Measurements from ENCODE around the gene WDR43.
A peak's percentile ranks its signal among the peaks of the same experiment; 100 is the strongest.

Gene WDR43

DNA sequence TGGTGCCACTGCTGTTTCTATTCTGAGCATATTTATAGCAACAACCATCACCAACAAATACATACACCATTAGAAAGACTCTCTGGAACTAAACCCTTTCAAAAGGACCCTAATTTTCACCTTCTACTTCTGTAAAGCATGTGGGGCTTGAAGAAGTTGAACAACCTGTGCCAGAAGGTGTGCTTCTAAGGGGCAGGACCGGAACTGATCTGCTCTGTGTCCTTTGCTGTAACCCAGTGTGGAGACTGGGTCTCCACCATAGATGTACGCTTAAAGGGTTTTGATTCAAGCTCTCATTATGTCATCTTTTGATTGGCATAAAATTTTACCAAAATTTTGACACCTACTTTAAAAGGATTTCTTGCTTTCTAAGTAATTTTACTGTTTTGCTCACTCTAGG is 40.3 kb downstream of the WDR43 start:
- peaks cover 47% of the 10 kb centered on the region for H3K36me3 Mint-ChIP-seq (ENCODE audit: low read depth)
- H3K4me1 Mint-ChIP-seq (ENCODE audit: low read depth), result peaks cover 1% of the 10 kb centered on the region
- no peaks in the 10 kb centered on the region for H3K9me3 Mint-ChIP-seq
- H3K27me3 Mint-ChIP-seq (ENCODE audit: low read depth), result no peaks in the 10 kb centered on the region
- H3K27ac Mint-ChIP-seq, result no peak overlapping the region
- H3K4me3 Mint-ChIP-seq, result no peak overlapping the region
- DNase-seq (ENCODE audit: low spot score), result no peak

DNA sequence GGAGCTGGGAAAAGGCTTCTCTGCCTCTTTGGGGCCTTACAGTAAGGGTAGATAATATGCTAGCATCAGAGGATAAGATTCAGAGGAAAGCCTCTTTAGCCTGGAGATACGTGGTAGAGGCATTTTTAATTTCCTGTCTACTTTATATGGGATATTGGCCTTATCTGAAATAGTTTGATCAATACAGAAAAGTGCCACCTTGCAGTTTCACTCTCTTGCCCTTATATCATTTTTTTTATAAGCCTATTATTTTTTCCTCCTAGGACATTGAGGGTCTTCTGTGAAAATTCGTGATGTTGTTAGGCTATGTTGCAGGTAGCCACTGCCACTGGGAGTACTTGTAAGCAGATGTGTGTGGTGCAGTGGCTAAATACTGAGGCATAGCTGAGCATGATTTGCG is 46.5 kb downstream of the WDR43 start:
- Mint-ChIP-seq H3K4me3 (no peak overlapping the region), H3K27me3 (ENCODE audit: low read depth) (no peaks in the 10 kb centered on the region), H3K36me3 (ENCODE audit: low read depth) (peaks cover 58% of the 10 kb centered on the region), H3K4me1 (ENCODE audit: low read depth) (no peaks in the 10 kb centered on the region), H3K9me3 (no peaks in the 10 kb centered on the region), H3K27ac (peak overlapping the region; percentile 57)
- no peak for DNase-seq (ENCODE audit: low spot score)

- Mint-ChIP-seq H3K36me3 (ENCODE audit: low read depth) (peaks cover 56% of the 10 kb centered on the region), H3K27ac (no peak overlapping the region), H3K9me3 (no peaks in the 10 kb centered on the region), H3K27me3 (ENCODE audit: low read depth) (no peaks in the 10 kb centered on the region), H3K4me1 (ENCODE audit: low read depth) (no peaks in the 10 kb centered on the region), H3K4me3 (no peak overlapping the region)
- DNase-seq (ENCODE audit: low spot score), result no peak
These were observed 50.2 kb downstream of the WDR43 start for GRCh38 chr2:28944535-28945248.

- Mint-ChIP-seq H3K4me1 (ENCODE audit: low read depth) (no peaks in the 10 kb centered on the region), H3K27me3 (ENCODE audit: low read depth) (no peaks in the 10 kb centered on the region), H3K4me3 (no peak overlapping the region), H3K27ac (no peak overlapping the region), H3K36me3 (ENCODE audit: low read depth) (peaks cover 43% of the 10 kb centered on the region), H3K9me3 (no peaks in the 10 kb centered on the region)
- DNase-seq (ENCODE audit: low spot score), result no peak
These were observed 53.7 kb downstream of the WDR43 start for GRCh38 chr2:28948160-28948559.

- Mint-ChIP-seq H3K36me3 (ENCODE audit: low read depth) (peaks cover 33% of the 10 kb centered on the region), H3K27ac (no peak overlapping the region), H3K9me3 (no peaks in the 10 kb centered on the region), H3K27me3 (ENCODE audit: low read depth) (no peaks in the 10 kb centered on the region), H3K4me3 (no peak overlapping the region), H3K4me1 (ENCODE audit: low read depth) (no peaks in the 10 kb centered on the region)
- DNase-seq (ENCODE audit: low spot score), result no peak
These were observed 54.7 kb downstream of the WDR43 start for GRCh38 chr2:28949190-28949589.

GRCh38 chr2:28949617-28950305 is 55.3 kb downstream of the WDR43 start:
- DNase-seq (ENCODE audit: low spot score), result no peak
- H3K36me3 Mint-ChIP-seq (ENCODE audit: low read depth), result peaks cover 30% of the 10 kb centered on the region
- H3K4me3 Mint-ChIP-seq, result no peak overlapping the region
- H3K4me1 Mint-ChIP-seq (ENCODE audit: low read depth), result no peaks in the 10 kb centered on the region
- H3K27ac Mint-ChIP-seq, result no peak overlapping the region
- H3K9me3 Mint-ChIP-seq, result no peaks in the 10 kb centered on the region
- H3K27me3 Mint-ChIP-seq (ENCODE audit: low read depth), result no peaks in the 10 kb centered on the region

- H3K27ac Mint-ChIP-seq, result no peak overlapping the region
- DNase-seq (ENCODE audit: low spot score), result no peak
- H3K9me3 Mint-ChIP-seq, result no peaks in the 10 kb centered on the region
- H3K36me3 Mint-ChIP-seq (ENCODE audit: low read depth), result peaks cover 23% of the 10 kb centered on the region
- no peak overlapping the region for H3K4me3 Mint-ChIP-seq
- peaks cover 2% of the 10 kb centered on the region for H3K27me3 Mint-ChIP-seq (ENCODE audit: low read depth)
- peaks cover 4% of the 10 kb centered on the region for H3K4me1 Mint-ChIP-seq (ENCODE audit: low read depth)
These were observed 56.6 kb downstream of the WDR43 start for GRCh38 chr2:28950941-28951630.

- H3K4me3 Mint-ChIP-seq, result no peak overlapping the region
- H3K27me3 Mint-ChIP-seq (ENCODE audit: low read depth), result peaks cover 2% of the 10 kb centered on the region
- H3K36me3 Mint-ChIP-seq (ENCODE audit: low read depth), result peaks cover 19% of the 10 kb centered on the region
- no peak overlapping the region for H3K27ac Mint-ChIP-seq
- no peaks in the 10 kb centered on the region for H3K9me3 Mint-ChIP-seq
- DNase-seq (ENCODE audit: low spot score), result no peak
- H3K4me1 Mint-ChIP-seq (ENCODE audit: low read depth), result peaks cover 6% of the 10 kb centered on the region
These were observed 57.7 kb downstream of the WDR43 start for GRCh38 chr2:28951910-28952835.

- Mint-ChIP-seq H3K27me3 (ENCODE audit: low read depth) (peaks cover 2% of the 10 kb centered on the region), H3K4me3 (no peak overlapping the region), H3K4me1 (ENCODE audit: low read depth) (peaks cover 6% of the 10 kb centered on the region), H3K27ac (no peak overlapping the region), H3K9me3 (no peaks in the 10 kb centered on the region), H3K36me3 (ENCODE audit: low read depth) (peaks cover 18% of the 10 kb centered on the region)
- DNase-seq (ENCODE audit: low spot score), result no peak
These were observed 58.4 kb downstream of the WDR43 start for GRCh38 chr2:28952836-28953211.

- Mint-ChIP-seq H3K36me3 (ENCODE audit: low read depth) (peaks cover under 1% of the 10 kb centered on the region), H3K9me3 (no peaks in the 10 kb centered on the region), H3K4me1 (ENCODE audit: low read depth) (peaks cover 6% of the 10 kb centered on the region), H3K27me3 (ENCODE audit: low read depth) (peaks cover 2% of the 10 kb centered on the region), H3K4me3 (no peak overlapping the region), H3K27ac (no peak overlapping the region)
- DNase-seq (ENCODE audit: low spot score), result no peak
These were observed 61.0 kb downstream of the WDR43 start for GRCh38 chr2:28955467-28955866.

GRCh38 chr2:28956415-28956826 is 62.0 kb downstream of the WDR43 start:
- Mint-ChIP-seq H3K4me1 (ENCODE audit: low read depth) (peaks cover 6% of the 10 kb centered on the region), H3K27me3 (ENCODE audit: low read depth) (peaks cover 4% of the 10 kb centered on the region), H3K36me3 (ENCODE audit: low read depth) (no peaks in the 10 kb centered on the region), H3K27ac (no peak overlapping the region), H3K9me3 (no peaks in the 10 kb centered on the region), H3K4me3 (no peak overlapping the region)
- DNase-seq (ENCODE audit: low spot score), result no peak

GRCh38 chr2:28956890-28957289 is 62.4 kb downstream of the WDR43 start:
- Mint-ChIP-seq H3K27me3 (ENCODE audit: low read depth) (peaks cover 7% of the 10 kb centered on the region), H3K9me3 (no peaks in the 10 kb centered on the region), H3K27ac (no peak overlapping the region), H3K4me3 (no peak overlapping the region), H3K4me1 (ENCODE audit: low read depth) (peaks cover 6% of the 10 kb centered on the region), H3K36me3 (ENCODE audit: low read depth) (no peaks in the 10 kb centered on the region)
- DNase-seq (ENCODE audit: low spot score), result no peak

DNA sequence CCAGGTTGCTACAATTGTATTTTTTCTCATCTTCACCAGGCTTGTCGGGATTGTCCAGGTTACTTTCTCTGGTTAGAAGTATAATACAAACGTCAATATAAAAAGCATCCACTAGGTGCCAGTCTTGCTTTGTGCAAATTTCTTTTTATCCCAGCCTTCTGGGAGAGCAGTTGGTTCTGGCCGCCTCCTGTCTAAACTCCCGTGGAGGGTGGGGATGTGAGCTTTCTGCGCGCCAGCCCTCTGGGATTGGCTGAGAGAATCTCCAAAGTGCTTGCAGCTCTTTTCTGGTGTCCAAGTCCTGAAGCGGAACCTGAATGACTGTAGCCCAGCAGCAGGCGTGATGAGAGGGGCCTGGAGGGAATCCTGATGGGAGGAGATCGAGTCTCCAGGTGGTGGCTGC is 64.2 kb downstream of the WDR43 start:
- DNase-seq (ENCODE audit: low spot score), result peak; percentile 13
- no peak overlapping the region for H3K4me3 Mint-ChIP-seq
- H3K36me3 Mint-ChIP-seq (ENCODE audit: low read depth), result no peaks in the 10 kb centered on the region
- H3K27ac Mint-ChIP-seq, result no peak overlapping the region
- H3K4me1 Mint-ChIP-seq (ENCODE audit: low read depth), result peaks cover 6% of the 10 kb centered on the region
- H3K9me3 Mint-ChIP-seq, result no peaks in the 10 kb centered on the region
- peaks cover 14% of the 10 kb centered on the region for H3K27me3 Mint-ChIP-seq (ENCODE audit: low read depth)
